Ascending aorta (tissue), 2 donors: ENCODE data around the gene TRUB1. TPM values are rescaled to one million over a fixed set of nuclear protein-coding genes. Genes with fewer than 3 reads are reported as not detected.

Experiments
- DNase-seq, 2 donors: peaks; one replicate each; pipeline ENCODE4 v3.0.0-alpha.2; 2019; ENCODE audit warnings: low spot score in 2 of 2
- H3K27ac ChIP-seq, 2 donors: fragments of 200-600 bp; sonication (generic); one replicate each; pipeline ENCODE4 v1.5.1; 2016 to 2017; ENCODE audit warnings: mild to moderate bottlenecking in 1 of 2
- H3K27me3 ChIP-seq: fragments of 200-600 bp; sonication (generic); one replicate; pipeline ENCODE4 v1.5.1; 2017
- H3K36me3 ChIP-seq, 2 donors: fragments of 200-600 bp; sonication (generic); one replicate each; pipeline ENCODE4 v1.5.1; 2016
- H3K4me1 ChIP-seq, 2 donors: fragments of 200-600 bp; sonication (generic); one replicate each; pipeline ENCODE4 v1.5.1; 2016 to 2017; ENCODE audit warnings: mild to moderate bottlenecking in 1 of 2
- H3K4me3 ChIP-seq, 2 donors: fragments of 200-600 bp; sonication (generic); one replicate each; pipeline ENCODE4 v1.5.1; 2016 to 2017; ENCODE audit warnings: mild to moderate bottlenecking in 1 of 2
- H3K9me3 ChIP-seq, 2 donors: fragments of 200-600 bp; sonication (generic); one replicate each; pipeline ENCODE4 v1.5.1; 2016
- CTCF ChIP-seq, 3 experiments: fragments of 200-600 bp in 2 of 3; fragments of 450-650 bp in 1 of 3; sonication (generic) in 2 of 3; IDR thresholded peaks; one replicate each; pipeline ENCODE4 v1.5.1; 2016 to 2019; ENCODE audit warnings: antibody characterized with exemption in 3 of 3, mild to moderate bottlenecking in 1 of 3, moderate library complexity in 1 of 3
- intact Hi-C: fragments of 100-400 bp; cut with DNase I; formaldehyde crosslinking; loops from one replicate; pipeline ENCODE4 v1.15.1; 2023
- total RNA-seq: library from RNA; depleted of rRNA; stranded (reverse); fragments of >200 nt; gene quantifications from one replicate; pipeline ENCODE4 v1.1.0, GENCODE V29; 2016

Gene TRUB1
- total RNA-seq, 1 donor from 2014 or later = 5.4 TPM

- TF ChIP-seq CTCF (IDR thresholded peaks at IDR 0.05) = no peak
- no peaks in the 10 kb centered on the region for H3K4me1 ChIP-seq
- H3K27ac ChIP-seq = no peak overlapping the region
- H3K36me3 ChIP-seq = no peaks in the 10 kb centered on the region
- no peaks in the 10 kb centered on the region for H3K27me3 ChIP-seq
- no peaks in the 10 kb centered on the region for H3K9me3 ChIP-seq
- intact Hi-C loops = no loop called here
- no peak overlapping the region for H3K4me3 ChIP-seq
- no peak for DNase-seq
Measured at GRCh38 chr10:115023715-115024114, 85.7 kb downstream of the TRUB1 start.

GRCh38 chr10:115024371-115024770 is 86.4 kb downstream of the TRUB1 start:
- Histone ChIP-seq H3K9me3 (no peaks in the 10 kb centered on the region), H3K36me3 (no peaks in the 10 kb centered on the region), H3K27ac (no peak overlapping the region), H3K4me1 (no peaks in the 10 kb centered on the region), H3K4me3 (no peak overlapping the region), H3K27me3 (no peaks in the 10 kb centered on the region)
- no peak for TF ChIP-seq CTCF (IDR thresholded peaks at IDR 0.05)
- no peak for DNase-seq
- intact Hi-C loops = no loop called here

- no peak for TF ChIP-seq CTCF (IDR thresholded peaks at IDR 0.05)
- no peaks in the 10 kb centered on the region for H3K9me3 ChIP-seq
- no peaks in the 10 kb centered on the region for H3K36me3 ChIP-seq
- intact Hi-C loops = no loop called here
- H3K27me3 ChIP-seq = no peaks in the 10 kb centered on the region
- no peak overlapping the region for H3K4me3 ChIP-seq
- no peak overlapping the region for H3K27ac ChIP-seq
- H3K4me1 ChIP-seq = peaks cover 0 to 2% of the 10 kb centered on the region in 2 donors
- no peak for DNase-seq
Measured at GRCh38 chr10:115026056-115026745, 88.2 kb downstream of the TRUB1 start.

- no peak for DNase-seq
- intact Hi-C loops = no loop called here
- H3K4me1 ChIP-seq = peaks cover 0 to 2% of the 10 kb centered on the region in 2 donors
- H3K4me3 ChIP-seq = no peak overlapping the region
- H3K36me3 ChIP-seq = no peaks in the 10 kb centered on the region
- no peak for TF ChIP-seq CTCF (IDR thresholded peaks at IDR 0.05)
- no peak overlapping the region for H3K27ac ChIP-seq
- no peaks in the 10 kb centered on the region for H3K9me3 ChIP-seq
- H3K27me3 ChIP-seq = no peaks in the 10 kb centered on the region
Measured at GRCh38 chr10:115026746-115027140, 88.7 kb downstream of the TRUB1 start.

Other genes starting within 250 kb of the TRUB1 start
- 19.6 TPM for gene FHIP2A, start 116.4 kb upstream of the TRUB1 start, total RNA-seq
- gene ATRNL1, start 155.2 kb downstream of the TRUB1 start, total RNA-seq = 15.4 TPM